GM18870 (cell line): ENCODE data around the gene ESYT2.
A peak's percentile ranks its signal among the peaks of the same experiment; 100 is the strongest.

Experiments
- ATAC-seq: cut with Tn5 transposase; IDR thresholded peaks from one replicate; pipeline ENCODE4 v1.9.1; 2021; ENCODE audit warnings: moderate library complexity; ENCODE audit not compliant: unreplicated experiment

ESYT2 gene

DNA sequence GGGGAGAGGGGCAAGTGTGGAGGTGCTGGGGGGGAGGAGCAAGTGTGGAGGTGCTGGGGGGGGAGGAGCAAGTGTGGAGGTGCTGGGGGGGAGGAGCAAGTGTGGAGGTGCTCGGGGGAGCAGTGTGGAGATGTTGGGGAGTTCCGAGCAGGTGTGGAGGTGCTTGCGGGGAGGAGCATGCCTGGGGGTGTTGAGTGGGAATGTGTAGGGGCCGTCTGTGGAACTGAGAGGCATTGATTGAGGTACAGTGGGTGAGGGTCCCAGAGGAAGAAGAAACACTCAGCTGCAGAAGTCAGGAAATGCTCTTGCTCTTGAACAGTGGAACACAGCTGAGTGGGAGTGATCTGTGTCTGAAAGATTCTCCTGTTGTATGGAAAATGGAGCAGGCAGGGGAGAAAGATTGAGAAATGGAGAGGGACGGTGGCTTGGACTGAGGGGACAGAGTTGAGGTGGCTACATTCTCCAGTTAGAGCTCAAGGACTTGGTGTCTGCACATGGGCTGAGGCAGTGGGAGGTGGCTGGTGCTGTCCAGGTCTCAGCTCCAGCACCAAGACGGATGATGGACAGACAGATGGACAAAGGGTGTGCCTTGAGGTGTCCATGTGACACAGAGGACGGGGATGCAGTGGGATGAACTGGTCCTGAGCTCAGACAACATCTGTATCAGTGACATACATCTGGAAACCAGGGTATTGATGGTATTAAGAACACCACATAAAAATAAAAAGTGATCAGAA lies 99.5 kb downstream of the ESYT2 start:
- no peak for ATAC-seq

DNA sequence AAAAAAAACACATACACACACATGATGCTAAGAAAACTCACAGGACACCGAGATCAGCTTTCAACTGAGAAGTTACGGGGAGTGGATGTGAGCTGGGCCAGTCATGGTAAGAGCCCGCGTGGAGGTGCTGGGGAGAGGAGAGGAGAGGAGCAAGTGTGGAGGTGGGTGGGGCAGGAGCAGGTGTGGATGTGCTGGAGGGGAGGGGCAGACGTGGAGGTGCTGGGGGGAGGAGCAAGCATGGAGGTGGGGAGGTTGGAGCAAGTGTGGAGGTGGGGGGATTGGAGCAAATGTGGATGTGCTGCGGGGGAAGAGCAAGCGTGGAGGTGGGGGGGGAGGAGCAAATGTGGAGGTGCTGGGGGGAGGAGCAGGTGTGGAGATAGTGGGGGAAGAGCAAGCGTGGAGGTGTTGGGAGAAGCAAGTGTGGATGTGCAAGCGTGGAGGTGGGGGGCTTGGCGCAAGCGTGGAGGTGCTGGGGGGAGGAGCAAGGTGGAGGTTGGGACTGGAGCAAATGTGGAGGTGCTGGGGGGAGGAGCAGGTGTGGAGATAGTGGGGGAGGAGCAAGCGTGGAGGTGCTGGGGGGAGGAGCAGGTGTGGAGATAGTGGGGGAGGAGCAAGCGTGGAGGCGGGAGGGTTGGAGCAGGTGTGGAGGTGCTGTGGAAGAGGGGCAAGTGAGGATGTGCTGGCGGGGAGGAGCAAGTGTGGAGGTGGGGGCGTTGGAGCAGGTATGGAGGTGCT lies 100.2 kb downstream of the ESYT2 start:
- no peak for ATAC-seq

DNA sequence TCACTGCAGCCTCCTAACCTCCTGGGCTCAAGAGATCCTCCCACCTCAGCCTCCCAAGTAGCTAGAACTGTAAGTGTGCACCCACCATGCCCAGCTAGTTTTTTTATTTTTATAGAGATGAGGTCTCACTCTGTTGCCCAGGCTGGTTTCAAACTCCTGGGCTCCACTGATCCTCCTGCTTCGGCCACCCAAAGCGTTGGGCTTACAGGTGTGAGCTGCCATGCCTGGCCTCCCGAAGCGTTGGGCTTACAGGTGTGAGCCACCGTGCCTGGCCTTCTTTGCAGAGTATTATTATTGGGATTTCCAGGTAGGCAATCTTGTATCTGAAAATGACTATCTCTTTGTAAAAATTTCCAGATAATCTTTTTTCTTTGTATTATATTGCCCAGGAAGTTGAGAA lies 101.6 kb downstream of the ESYT2 start:
- no peak for ATAC-seq

DNA sequence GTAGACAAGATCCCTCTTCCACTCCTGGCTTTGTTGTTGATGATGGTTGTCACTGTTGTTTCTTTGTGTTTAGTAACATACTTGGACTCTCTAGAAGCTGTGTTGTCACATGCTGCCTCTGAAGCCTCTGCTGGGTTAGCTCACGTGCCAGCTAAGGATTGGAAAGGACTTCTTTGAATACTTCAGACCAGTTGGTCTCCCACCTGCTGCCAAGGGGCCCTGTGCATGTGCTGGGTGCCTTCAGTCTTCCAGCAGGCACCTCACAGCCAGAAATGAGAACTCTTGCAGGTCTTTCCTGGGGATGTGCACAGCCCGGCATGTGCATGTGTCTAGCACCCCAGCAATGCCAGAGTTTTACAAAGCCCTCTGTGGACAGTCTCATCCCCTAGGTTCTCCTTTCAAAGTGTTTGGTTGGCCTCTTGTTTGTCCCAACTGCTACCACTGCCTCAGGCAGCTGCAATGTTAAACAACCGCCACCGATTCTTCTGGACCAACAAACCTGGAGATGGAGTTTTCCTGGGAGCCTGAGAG lies 103.0 kb downstream of the ESYT2 start:
- no peak for ATAC-seq

GRCh38 chr7:158725506-158725800 lies 103.9 kb downstream of the ESYT2 start:
- no peak for ATAC-seq

DNA sequence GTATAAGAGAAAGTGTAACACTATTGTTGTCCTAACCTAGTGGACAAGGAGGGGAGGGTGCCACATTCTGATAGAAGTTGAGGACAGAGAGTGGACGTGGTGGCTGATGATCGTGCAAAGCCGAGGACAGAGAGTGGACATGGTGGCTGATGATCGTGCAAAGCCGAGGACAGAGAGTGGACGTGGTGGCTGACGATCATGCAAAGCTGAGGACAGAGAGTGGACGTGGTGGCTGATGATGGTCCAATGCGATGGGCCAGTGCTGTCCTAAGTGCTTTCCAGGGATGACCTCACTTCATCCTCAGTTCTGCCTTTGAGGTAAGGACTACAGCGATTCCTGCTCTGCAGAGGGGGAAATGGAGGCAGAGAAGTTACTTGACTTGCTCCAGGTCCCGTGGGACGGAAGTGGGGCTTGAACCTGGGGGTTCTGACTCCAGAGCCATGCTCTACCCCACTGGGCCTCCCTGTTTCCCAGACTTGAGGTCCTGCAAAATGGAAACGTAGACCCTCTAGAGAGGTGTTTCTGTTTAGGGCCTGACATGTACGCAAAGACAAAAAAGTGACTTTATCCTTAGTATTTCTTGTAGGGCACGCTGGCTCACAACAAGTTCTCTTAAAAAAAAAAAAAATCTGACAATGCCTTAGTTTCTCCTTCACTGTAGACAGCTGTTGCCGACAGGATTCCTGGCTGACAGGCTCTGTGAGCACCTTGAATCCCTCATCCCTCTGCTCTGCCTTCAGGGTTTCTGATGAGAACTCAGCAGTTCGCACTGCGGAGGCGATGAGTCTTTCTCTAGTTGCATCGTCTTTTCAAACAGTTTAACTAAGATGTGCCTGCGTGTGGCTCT lies 104.4 kb downstream of the ESYT2 start:
- no peak for ATAC-seq

GRCh38 chr7:158723714-158724385 lies 105.5 kb downstream of the ESYT2 start:
- no peak for ATAC-seq

- ATAC-seq: no peak
Observed at GRCh38 chr7:158723266-158723665, 106.0 kb downstream of the ESYT2 start.

- no peak for ATAC-seq
Observed at GRCh38 chr7:158722574-158723237, 106.6 kb downstream of the ESYT2 start.

DNA sequence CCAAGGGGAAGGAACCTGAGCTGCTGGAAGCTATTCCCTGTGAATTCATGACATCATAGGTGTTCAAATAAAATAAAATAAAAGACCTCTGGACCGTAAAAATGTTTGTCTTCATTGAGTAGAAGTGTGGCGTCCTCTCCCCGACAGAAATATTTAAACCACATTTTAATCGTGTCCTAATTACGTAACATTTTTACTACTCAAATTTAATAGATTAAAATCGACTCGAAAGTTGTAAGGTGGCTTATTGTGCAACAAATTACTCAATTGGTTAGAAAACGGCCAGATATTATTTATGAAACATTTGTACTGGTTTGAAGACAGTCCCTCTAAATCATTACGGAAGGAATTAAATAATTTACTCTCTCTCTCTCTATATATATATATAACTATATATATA lies 109.2 kb downstream of the ESYT2 start:
- ATAC-seq: no peak

- no peak for ATAC-seq
Observed at GRCh38 chr7:158716802-158717201, 112.5 kb downstream of the ESYT2 start.

DNA sequence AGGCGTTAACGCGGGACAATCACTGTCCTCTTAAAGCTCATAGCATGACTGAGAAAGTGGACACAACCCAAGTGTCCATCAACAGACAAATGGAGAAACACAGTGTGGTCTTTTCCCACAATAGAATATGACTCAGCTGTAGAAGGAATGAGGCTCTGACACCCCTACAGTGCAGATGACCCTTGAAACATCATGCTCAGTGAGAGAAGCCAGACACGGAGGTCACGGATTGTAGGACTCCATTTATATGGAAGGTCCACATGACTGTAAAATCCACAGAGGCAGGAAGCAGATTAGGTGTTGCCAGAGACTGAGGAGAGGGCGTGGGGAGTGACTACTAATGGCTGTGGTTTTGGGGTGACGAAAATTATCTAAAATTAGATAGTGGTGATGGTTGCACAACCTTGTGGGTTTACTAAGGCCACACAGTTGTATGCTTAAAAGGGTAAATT lies 118.6 kb downstream of the ESYT2 start:
- peak; percentile 63 for ATAC-seq

DNA sequence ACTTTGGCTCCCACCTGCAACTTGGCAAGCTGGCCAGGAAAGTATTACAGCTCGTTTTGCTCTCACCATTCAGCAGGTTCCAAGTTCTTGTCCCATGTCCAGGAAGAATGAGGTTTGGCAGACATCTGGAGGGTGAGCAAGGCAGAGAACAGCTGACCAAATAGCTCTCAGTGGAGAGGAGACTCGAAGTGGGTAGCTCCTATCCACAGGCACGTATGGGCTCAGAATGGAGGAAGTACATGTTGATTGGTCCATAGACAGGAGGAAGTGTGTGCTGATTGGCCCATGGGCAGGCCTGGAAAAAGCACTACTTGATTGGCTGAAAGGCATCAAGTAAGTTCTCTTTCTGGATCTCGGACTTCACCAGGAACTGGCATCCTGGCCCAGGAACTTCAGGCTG lies 121.7 kb downstream of the ESYT2 start:
- no peak for ATAC-seq

GRCh38 chr7:158706710-158707590 lies 122.4 kb downstream of the ESYT2 start:
- ATAC-seq: no peak

DNA sequence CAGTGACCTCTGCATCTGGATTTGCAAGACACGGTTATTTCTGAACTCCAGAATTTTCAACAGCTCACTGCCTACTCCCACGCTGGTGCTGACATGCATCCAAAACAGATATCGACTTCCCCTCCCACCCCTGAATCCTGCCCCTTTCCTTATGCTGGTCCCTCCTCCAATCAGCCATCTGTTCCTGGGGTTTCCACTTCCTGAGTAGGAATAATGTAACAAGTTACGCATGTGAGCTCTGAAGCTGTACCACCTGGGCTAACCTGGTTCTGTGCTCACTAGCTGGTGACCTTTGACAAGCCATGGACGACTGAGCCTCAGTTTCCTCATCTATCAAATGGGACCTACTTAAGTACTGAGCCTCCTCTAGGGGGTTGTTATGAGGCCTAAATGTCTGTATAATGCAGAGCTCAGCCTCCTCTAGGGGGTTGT lies 123.0 kb downstream of the ESYT2 start:
- ATAC-seq: no peak

DNA sequence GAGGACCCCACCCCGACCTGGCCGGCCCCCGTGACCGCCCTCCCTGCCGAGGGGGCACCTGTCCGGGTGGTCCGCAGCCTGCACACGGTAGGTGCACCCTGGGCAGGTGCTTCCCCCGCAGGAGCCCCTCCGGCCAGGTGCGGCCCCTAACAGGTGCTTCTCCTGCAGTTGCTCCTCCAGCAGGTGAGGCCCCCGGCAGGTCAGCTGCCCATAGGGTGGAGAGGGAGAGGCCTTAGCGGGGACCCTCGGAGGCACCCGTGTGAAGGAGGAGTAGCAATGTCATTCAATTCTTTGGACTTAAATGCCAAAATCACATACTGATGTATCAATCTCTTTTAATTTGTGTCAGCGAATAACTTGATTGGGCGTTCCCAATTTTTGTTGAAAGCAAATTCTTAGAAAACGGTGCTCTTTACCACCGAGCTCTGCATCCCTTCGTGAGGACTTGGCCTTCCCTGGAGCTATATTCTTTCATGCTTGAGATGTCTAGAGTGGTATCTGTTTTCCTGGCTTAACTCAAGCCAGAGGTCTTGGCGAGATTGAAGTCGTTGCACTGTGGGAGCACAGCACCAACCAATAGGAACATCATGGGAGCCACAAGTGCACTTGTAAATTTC lies 124.0 kb downstream of the ESYT2 start:
- no peak for ATAC-seq

DNA sequence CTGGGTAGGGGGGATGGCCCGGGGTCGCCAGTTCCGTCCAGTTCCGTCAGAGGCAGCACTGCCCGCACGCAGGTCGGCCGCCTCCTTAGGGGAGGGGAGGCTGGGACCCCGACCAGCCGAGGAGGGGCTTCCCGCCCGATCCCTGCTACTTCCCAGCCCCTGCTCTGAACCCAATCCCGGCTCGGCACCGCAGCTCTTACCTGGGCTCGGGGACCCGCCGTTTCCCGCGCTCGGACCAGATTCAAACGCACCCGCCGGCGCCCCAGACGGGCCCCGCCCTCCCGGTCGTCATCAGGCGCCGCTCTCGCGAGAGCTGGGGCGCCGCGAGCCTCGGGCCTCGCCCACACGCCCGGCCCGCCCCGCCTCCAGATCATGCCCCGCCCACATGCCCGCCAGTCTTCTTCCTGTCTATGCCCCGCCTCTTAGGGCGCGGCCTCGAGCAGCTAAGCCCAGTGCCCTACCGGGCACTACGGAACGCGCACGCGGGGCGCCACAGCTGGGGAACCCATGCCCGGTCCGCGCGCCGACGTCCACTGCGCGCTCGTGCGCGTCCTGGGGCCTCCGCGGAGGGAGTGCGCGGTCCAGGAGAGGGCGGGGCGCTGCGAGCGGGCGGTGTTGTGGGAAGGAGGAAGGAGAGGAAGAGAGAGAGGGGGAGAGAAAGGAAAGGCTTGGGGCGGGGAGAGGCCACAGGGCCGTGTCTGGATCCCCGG lies 124.6 kb downstream of the ESYT2 start, which contains the start of gene NCAPG2:
NCAPG2 (minus strand) TSS at position 281 of the 710 bp plus-strand sequence. CDS start 2,905 bp downstream, outside the sequence.
- peak; percentile 88 for ATAC-seq
